ENCODE data around the gene ERBB2.

The ERBB2 gene

GRCh38 chr17:39652587-39653315, 47.1 kb upstream of the ERBB2 start:
- H3K27me3 ChIP-seq (replicated peaks; ENCODE audit: insufficient read depth, low read length), result no peaks in the 10 kb centered on the region
- H3K4me3 ChIP-seq (ENCODE audit: low read length), result no peak overlapping the region
- no peaks in the 10 kb centered on the region for H3K9me3 ChIP-seq (replicated peaks; ENCODE audit: insufficient read depth, low read length)
- H3K27ac ChIP-seq (ENCODE audit: low read length), result no peak overlapping the region
- H3F3A ChIP-seq (ENCODE audit: insufficient read depth, low read length), result no peaks in the 10 kb centered on the region
- no peaks in the 10 kb centered on the region for H4K20me1 ChIP-seq (ENCODE audit: insufficient read depth, low read length)
- no peaks in the 10 kb centered on the region for H3K36me3 ChIP-seq (replicated peaks; ENCODE audit: insufficient read depth, low read length)
- no peak overlapping the region for H3K4me2 ChIP-seq (ENCODE audit: low read depth, low read length)
- TF ChIP-seq CTCF (IDR thresholded peaks at IDR 0.05; ENCODE audit: low read length), result no peak
- no peak for TF ChIP-seq EZH2phosphoT487 (IDR thresholded peaks at IDR 0.05; ENCODE audit: low read length)
- TF ChIP-seq EZH2 (optimal IDR thresholded peaks at IDR 0.05; ENCODE audit: low read depth, low read length), result no peak
- no peaks in the 10 kb centered on the region for H3K4me1 ChIP-seq (ENCODE audit: low read length)
- no peak overlapping the region for H2AFZ ChIP-seq (ENCODE audit: low read length)
- DNase-seq, result no peak
- peaks cover 10% of the 10 kb centered on the region; the same call in 1 of the 2 replicates for H3K79me2 ChIP-seq (ENCODE audit: low read length)
- H3K9me2 ChIP-seq (replicated peaks; ENCODE audit: insufficient read depth, low read length), result no peaks in the 10 kb centered on the region
- H3K9ac ChIP-seq (ENCODE audit: low read length), result no peak overlapping the region

GRCh38 chr17:39653316-39653661, 46.6 kb upstream of the ERBB2 start:
- no peak overlapping the region for H3K4me2 ChIP-seq (ENCODE audit: low read depth, low read length)
- H3K27me3 ChIP-seq (replicated peaks; ENCODE audit: insufficient read depth, low read length), result no peaks in the 10 kb centered on the region
- H3F3A ChIP-seq (ENCODE audit: insufficient read depth, low read length), result no peaks in the 10 kb centered on the region
- H3K36me3 ChIP-seq (replicated peaks; ENCODE audit: insufficient read depth, low read length), result no peaks in the 10 kb centered on the region
- DNase-seq, result no peak
- no peaks in the 10 kb centered on the region for H4K20me1 ChIP-seq (ENCODE audit: insufficient read depth, low read length)
- peaks cover 10% of the 10 kb centered on the region; the same call in 1 of the 2 replicates for H3K79me2 ChIP-seq (ENCODE audit: low read length)
- H3K4me1 ChIP-seq (ENCODE audit: low read length), result no peaks in the 10 kb centered on the region
- H3K4me3 ChIP-seq (ENCODE audit: low read length), result no peak overlapping the region
- no peak overlapping the region for H3K9ac ChIP-seq (ENCODE audit: low read length)
- no peaks in the 10 kb centered on the region for H3K9me3 ChIP-seq (replicated peaks; ENCODE audit: insufficient read depth, low read length)
- no peak overlapping the region for H2AFZ ChIP-seq (ENCODE audit: low read length)
- no peaks in the 10 kb centered on the region for H3K9me2 ChIP-seq (replicated peaks; ENCODE audit: insufficient read depth, low read length)
- H3K27ac ChIP-seq (ENCODE audit: low read length), result no peak overlapping the region
- TF ChIP-seq EZH2phosphoT487 (IDR thresholded peaks at IDR 0.05; ENCODE audit: low read length) (no peak), EZH2 (optimal IDR thresholded peaks at IDR 0.05; ENCODE audit: low read depth, low read length) (no peak), CTCF (IDR thresholded peaks at IDR 0.05; ENCODE audit: low read length) (no peak)

GRCh38 chr17:39653662-39654331, 46.1 kb upstream of the ERBB2 start:
- H3K4me1 ChIP-seq (ENCODE audit: low read length), result no peaks in the 10 kb centered on the region
- no peaks in the 10 kb centered on the region for H4K20me1 ChIP-seq (ENCODE audit: insufficient read depth, low read length)
- H3K36me3 ChIP-seq (replicated peaks; ENCODE audit: insufficient read depth, low read length), result no peaks in the 10 kb centered on the region
- no peak overlapping the region for H3K27ac ChIP-seq (ENCODE audit: low read length)
- TF ChIP-seq CTCF (IDR thresholded peaks at IDR 0.05; ENCODE audit: low read length) (peak; percentile 95), EZH2phosphoT487 (IDR thresholded peaks at IDR 0.05; ENCODE audit: low read length) (no peak)
- H3K4me2 ChIP-seq (ENCODE audit: low read depth, low read length), result no peak overlapping the region
- no peaks in the 10 kb centered on the region for H3F3A ChIP-seq (ENCODE audit: insufficient read depth, low read length)
- DNase-seq, result peak; percentile 52
- H3K9ac ChIP-seq (ENCODE audit: low read length), result no peak overlapping the region
- H3K9me2 ChIP-seq (replicated peaks; ENCODE audit: insufficient read depth, low read length), result no peaks in the 10 kb centered on the region
- no peak overlapping the region for H2AFZ ChIP-seq (ENCODE audit: low read length)
- H3K4me3 ChIP-seq (ENCODE audit: low read length), result no peak overlapping the region
- no peaks in the 10 kb centered on the region for H3K9me3 ChIP-seq (replicated peaks; ENCODE audit: insufficient read depth, low read length)
- peaks cover 10% of the 10 kb centered on the region; the same call in 1 of the 2 replicates for H3K79me2 ChIP-seq (ENCODE audit: low read length)
- H3K27me3 ChIP-seq (replicated peaks; ENCODE audit: insufficient read depth, low read length), result no peaks in the 10 kb centered on the region
